Neural cell (in vitro differentiated cells): ENCODE data around the gene CYP19A1. TPM values are rescaled to one million over a fixed set of nuclear protein-coding genes. Genes with fewer than 3 reads are reported as not detected.

Experiments
- H2AFZ ChIP-seq: fragments of 200-600, 300-800 bp; sonication (generic), shearing (Covaris generic); 2 replicates; pipeline ENCODE4 v1.6.0; 2014; ENCODE audit warnings: low read depth, mild to moderate bottlenecking, antibody characterized with exemption, low read length, moderate library complexity
- H3F3A ChIP-seq: fragments of 200-600 bp; shearing (Covaris generic); 2 replicates; pipeline ENCODE4 v1.6.1; 2016; ENCODE audit warnings: mild to moderate bottlenecking, moderate library complexity, mixed read lengths, antibody characterized with exemption, low read length; ENCODE audit not compliant: insufficient read depth, poor library complexity, severe bottlenecking
- H3K27ac ChIP-seq: fragments of 200-600, 300-800 bp; sonication (generic), shearing (Covaris generic); 2 replicates; pipeline ENCODE4 v1.5.1; 2014; ENCODE audit warnings: mild to moderate bottlenecking, low read length, moderate library complexity
- H3K27me3 ChIP-seq: fragments of 300-800, 200-600 bp; sonication (generic), shearing (Covaris generic); 2 replicates; pipeline ENCODE4 v1.6.0; 2014; ENCODE audit warnings: mild to moderate bottlenecking, low read depth, low read length, moderate library complexity; ENCODE audit not compliant: insufficient read depth
- H3K36me3 ChIP-seq: fragments of 300-800, 200-600 bp; sonication (generic), shearing (Covaris generic); 2 replicates; pipeline ENCODE4 v1.5.1; 2014; ENCODE audit warnings: mild to moderate bottlenecking, antibody characterized with exemption, low read length, moderate library complexity; ENCODE audit not compliant: insufficient read depth
- H3K4me2 ChIP-seq: fragments of 300-800, 200-600 bp; sonication (generic), shearing (Covaris generic); 2 replicates; pipeline ENCODE4 v1.6.0; 2014; ENCODE audit warnings: mild to moderate bottlenecking, low read length
- H3K4me3 ChIP-seq: fragments of 300-800, 200-600 bp; sonication (generic), shearing (Covaris generic); 2 replicates; pipeline ENCODE4 v1.5.1; 2014; ENCODE audit warnings: mild to moderate bottlenecking, low read length, moderate library complexity
- H3K79me2 ChIP-seq: fragments of 200-600 bp; shearing (Covaris generic); replicated peaks from 2 replicates; pipeline ENCODE4 v1.6.0; 2014; ENCODE audit warnings: mild to moderate bottlenecking, low read length, moderate library complexity; ENCODE audit not compliant: insufficient read depth
- H3K9ac ChIP-seq: fragments of 300-800, 200-600 bp; sonication (generic), shearing (Covaris generic); 2 replicates; pipeline ENCODE4 v1.6.1; 2016; ENCODE audit warnings: mild to moderate bottlenecking, low read length, mixed read lengths
- H3K9me2 ChIP-seq: fragments of 200-600 bp; shearing (Covaris generic); 2 replicates; pipeline ENCODE4 v1.6.1; 2016; ENCODE audit warnings: mild to moderate bottlenecking, low read length, mixed read lengths; ENCODE audit not compliant: insufficient read depth
- H3K9me3 ChIP-seq: fragments of 200-600, 300-800 bp; sonication (generic), shearing (Covaris generic); 2 replicates; pipeline ENCODE4 v1.6.1; 2016; ENCODE audit warnings: mild to moderate bottlenecking, mixed run types, low read length, moderate library complexity, mixed read lengths
- H4K20me1 ChIP-seq: fragments of 200-600 bp; shearing (Covaris generic); 2 replicates; pipeline ENCODE4 v1.6.1; 2016; ENCODE audit warnings: mild to moderate bottlenecking, mixed run types; ENCODE audit not compliant: insufficient read depth
- EP300 ChIP-seq: fragments of 450-650 bp; conservative IDR thresholded peaks from 2 replicates; pipeline ENCODE4 v1.6.1; 2014; ENCODE audit warnings: antibody characterized with exemption, mild to moderate bottlenecking, moderate library complexity; ENCODE audit not compliant: poor library complexity, severe bottlenecking
- EZH2 ChIP-seq: fragments of 200-600, 300-800 bp; shearing (Covaris generic), sonication (generic); IDR thresholded peaks from 2 replicates; pipeline ENCODE4 v1.6.1; 2014; ENCODE audit warnings: antibody characterized with exemption, low read length, borderline replicate concordance, mild to moderate bottlenecking; ENCODE audit not compliant: insufficient read depth, poor library complexity, severe bottlenecking
- MXI1 ChIP-seq: fragments of 450-650 bp; conservative IDR thresholded peaks from 2 replicates; pipeline ENCODE4 v1.6.1; 2014; ENCODE audit warnings: antibody characterized with exemption, mild to moderate bottlenecking; ENCODE audit not compliant: poor library complexity, severe bottlenecking
- POLR2AphosphoS5 ChIP-seq: IDR thresholded peaks from 2 replicates; pipeline ENCODE4 v1.6.1; 2012
- RAD21 ChIP-seq: fragments of 450-650 bp; conservative IDR thresholded peaks from 2 replicates; pipeline ENCODE4 v1.6.1; 2014; ENCODE audit warnings: antibody characterized with exemption, mild to moderate bottlenecking, moderate library complexity
- SMC3 ChIP-seq: fragments of 450-650 bp; conservative IDR thresholded peaks from 2 replicates; pipeline ENCODE4 v1.6.1; 2014; ENCODE audit warnings: antibody characterized with exemption, mild to moderate bottlenecking, moderate library complexity; ENCODE audit not compliant: poor library complexity
- TAF1 ChIP-seq: IDR thresholded peaks from 2 replicates; pipeline ENCODE4 v1.6.1; 2012; ENCODE audit warnings: low read depth
- polyA plus RNA-seq: library from polyadenylated mRNA; depleted of rRNA; stranded (reverse); fragments of >200 nt; gene quantifications from 2 replicates; pipeline ENCODE4 v1.2.3, GENCODE V29; 2014
- TF ChIP-seq, protein P1 (sequence below): IDR thresholded peaks from 2 replicates; pipeline ENCODE4 v1.6.1; 2012; ENCODE audit warnings: borderline replicate concordance
- TF ChIP-seq, protein P2 (sequence below): fragments of 450-650 bp; IDR thresholded peaks from 2 replicates; pipeline ENCODE4 v1.5.1; 2014; ENCODE audit warnings: antibody characterized with exemption, mild to moderate bottlenecking, moderate library complexity; ENCODE audit not compliant: poor library complexity, severe bottlenecking

The CYP19A1 gene
- polyA plus RNA-seq, 1 donor from 2014 or later = not detected

DNA sequence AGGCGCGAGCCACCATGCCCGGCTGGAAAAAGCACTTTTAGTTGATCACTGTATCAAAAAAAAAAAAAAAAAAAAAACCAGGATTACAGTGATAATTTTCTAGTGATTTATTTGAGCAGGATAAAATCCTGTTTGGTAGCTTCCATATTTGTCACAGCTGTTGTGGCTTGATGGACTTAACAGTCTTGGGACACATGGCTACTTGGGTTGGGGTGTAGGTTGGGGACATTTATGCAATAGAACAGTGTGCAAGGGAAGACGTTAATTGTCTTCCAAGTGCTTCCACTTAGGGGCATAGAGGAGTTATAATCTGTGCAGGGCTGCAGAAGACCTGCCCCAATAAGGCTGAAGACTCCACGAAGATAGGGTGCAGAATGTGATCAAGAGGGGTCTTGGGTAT, 136.8 kb downstream of the CYP19A1 start:
- Histone ChIP-seq H3K4me2 (no peak overlapping the region), H3K4me3 (no peak overlapping the region), H3K9ac (no peak overlapping the region), H3K79me2 (no peaks in the 10 kb centered on the region), H2AFZ (no peak overlapping the region), H4K20me1 (no peaks in the 10 kb centered on the region), H3K27me3 (no peaks in the 10 kb centered on the region), H3K9me3 (no peaks in the 10 kb centered on the region), H3K27ac (no peak overlapping the region), H3K9me2 (no peaks in the 10 kb centered on the region), H3F3A (no peaks in the 10 kb centered on the region), H3K36me3 (no peaks in the 10 kb centered on the region)
- TF ChIP-seq SMC3 = no peak
- TF ChIP-seq EP300 = no peak
- TF ChIP-seq, protein P1, sequence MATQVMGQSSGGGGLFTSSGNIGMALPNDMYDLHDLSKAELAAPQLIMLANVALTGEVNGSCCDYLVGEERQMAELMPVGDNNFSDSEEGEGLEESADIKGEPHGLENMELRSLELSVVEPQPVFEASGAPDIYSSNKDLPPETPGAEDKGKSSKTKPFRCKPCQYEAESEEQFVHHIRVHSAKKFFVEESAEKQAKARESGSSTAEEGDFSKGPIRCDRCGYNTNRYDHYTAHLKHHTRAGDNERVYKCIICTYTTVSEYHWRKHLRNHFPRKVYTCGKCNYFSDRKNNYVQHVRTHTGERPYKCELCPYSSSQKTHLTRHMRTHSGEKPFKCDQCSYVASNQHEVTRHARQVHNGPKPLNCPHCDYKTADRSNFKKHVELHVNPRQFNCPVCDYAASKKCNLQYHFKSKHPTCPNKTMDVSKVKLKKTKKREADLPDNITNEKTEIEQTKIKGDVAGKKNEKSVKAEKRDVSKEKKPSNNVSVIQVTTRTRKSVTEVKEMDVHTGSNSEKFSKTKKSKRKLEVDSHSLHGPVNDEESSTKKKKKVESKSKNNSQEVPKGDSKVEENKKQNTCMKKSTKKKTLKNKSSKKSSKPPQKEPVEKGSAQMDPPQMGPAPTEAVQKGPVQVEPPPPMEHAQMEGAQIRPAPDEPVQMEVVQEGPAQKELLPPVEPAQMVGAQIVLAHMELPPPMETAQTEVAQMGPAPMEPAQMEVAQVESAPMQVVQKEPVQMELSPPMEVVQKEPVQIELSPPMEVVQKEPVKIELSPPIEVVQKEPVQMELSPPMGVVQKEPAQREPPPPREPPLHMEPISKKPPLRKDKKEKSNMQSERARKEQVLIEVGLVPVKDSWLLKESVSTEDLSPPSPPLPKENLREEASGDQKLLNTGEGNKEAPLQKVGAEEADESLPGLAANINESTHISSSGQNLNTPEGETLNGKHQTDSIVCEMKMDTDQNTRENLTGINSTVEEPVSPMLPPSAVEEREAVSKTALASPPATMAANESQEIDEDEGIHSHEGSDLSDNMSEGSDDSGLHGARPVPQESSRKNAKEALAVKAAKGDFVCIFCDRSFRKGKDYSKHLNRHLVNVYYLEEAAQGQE = no peak
- TF ChIP-seq POLR2AphosphoS5 = no peak
- no peak for TF ChIP-seq EZH2
- TF ChIP-seq MXI1 = no peak
- TF ChIP-seq RAD21 = no peak
- TF ChIP-seq, protein P2, sequence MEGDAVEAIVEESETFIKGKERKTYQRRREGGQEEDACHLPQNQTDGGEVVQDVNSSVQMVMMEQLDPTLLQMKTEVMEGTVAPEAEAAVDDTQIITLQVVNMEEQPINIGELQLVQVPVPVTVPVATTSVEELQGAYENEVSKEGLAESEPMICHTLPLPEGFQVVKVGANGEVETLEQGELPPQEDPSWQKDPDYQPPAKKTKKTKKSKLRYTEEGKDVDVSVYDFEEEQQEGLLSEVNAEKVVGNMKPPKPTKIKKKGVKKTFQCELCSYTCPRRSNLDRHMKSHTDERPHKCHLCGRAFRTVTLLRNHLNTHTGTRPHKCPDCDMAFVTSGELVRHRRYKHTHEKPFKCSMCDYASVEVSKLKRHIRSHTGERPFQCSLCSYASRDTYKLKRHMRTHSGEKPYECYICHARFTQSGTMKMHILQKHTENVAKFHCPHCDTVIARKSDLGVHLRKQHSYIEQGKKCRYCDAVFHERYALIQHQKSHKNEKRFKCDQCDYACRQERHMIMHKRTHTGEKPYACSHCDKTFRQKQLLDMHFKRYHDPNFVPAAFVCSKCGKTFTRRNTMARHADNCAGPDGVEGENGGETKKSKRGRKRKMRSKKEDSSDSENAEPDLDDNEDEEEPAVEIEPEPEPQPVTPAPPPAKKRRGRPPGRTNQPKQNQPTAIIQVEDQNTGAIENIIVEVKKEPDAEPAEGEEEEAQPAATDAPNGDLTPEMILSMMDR = no peak
- TF ChIP-seq TAF1 = no peak

DNA sequence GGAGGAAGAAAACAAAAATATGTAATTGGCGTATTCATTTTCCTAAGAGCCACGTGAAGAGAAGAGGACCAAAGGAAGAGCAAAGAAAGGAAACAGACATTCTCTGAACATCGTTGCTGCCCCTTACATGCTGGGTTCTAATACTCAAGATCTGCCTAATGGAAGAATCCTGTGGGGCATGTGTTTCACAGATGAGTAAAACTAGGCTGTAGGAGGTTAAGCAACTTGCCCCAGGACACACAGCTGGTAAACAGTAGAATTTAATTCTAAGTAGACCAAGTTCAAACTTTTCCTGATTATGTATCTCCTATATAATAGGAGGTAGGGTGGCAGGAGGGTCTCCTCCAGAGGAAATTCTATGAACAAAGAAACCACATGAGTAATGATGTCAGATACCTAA, 137.6 kb downstream of the CYP19A1 start:
- TF ChIP-seq EZH2 = no peak
- no peak for TF ChIP-seq SMC3
- no peak for TF ChIP-seq RAD21
- TF ChIP-seq EP300 = no peak
- TF ChIP-seq, protein P2 = no peak
- no peak for TF ChIP-seq MXI1
- TF ChIP-seq, protein P1 = no peak
- TF ChIP-seq POLR2AphosphoS5 = no peak
- no peaks in the 10 kb centered on the region for H3K9me2 ChIP-seq
- H2AFZ ChIP-seq = no peak overlapping the region
- H3K9ac ChIP-seq = no peak overlapping the region
- no peaks in the 10 kb centered on the region for H3K27me3 ChIP-seq
- H3K79me2 ChIP-seq = no peaks in the 10 kb centered on the region
- no peaks in the 10 kb centered on the region for H3F3A ChIP-seq
- no peak overlapping the region for H3K27ac ChIP-seq
- H3K36me3 ChIP-seq = no peaks in the 10 kb centered on the region
- H4K20me1 ChIP-seq = no peaks in the 10 kb centered on the region
- no peak overlapping the region for H3K4me3 ChIP-seq
- no peaks in the 10 kb centered on the region for H3K9me3 ChIP-seq
- no peak overlapping the region for H3K4me2 ChIP-seq
